Fibroblast of peridontal ligament (primary cell): ENCODE measurements around the gene CPNE5.
"Not testable (repeated sequence)": the region's sequence is repeated elsewhere in the genome, so short reads cannot be mapped to it uniquely, and the experiment has no call there.

Experiments
- DNase-seq: peaks from one replicate; pipeline ENCODE4 v3.0.0-alpha.2; 2010; ENCODE audit errors: extremely low read depth

Gene CPNE5

DNA sequence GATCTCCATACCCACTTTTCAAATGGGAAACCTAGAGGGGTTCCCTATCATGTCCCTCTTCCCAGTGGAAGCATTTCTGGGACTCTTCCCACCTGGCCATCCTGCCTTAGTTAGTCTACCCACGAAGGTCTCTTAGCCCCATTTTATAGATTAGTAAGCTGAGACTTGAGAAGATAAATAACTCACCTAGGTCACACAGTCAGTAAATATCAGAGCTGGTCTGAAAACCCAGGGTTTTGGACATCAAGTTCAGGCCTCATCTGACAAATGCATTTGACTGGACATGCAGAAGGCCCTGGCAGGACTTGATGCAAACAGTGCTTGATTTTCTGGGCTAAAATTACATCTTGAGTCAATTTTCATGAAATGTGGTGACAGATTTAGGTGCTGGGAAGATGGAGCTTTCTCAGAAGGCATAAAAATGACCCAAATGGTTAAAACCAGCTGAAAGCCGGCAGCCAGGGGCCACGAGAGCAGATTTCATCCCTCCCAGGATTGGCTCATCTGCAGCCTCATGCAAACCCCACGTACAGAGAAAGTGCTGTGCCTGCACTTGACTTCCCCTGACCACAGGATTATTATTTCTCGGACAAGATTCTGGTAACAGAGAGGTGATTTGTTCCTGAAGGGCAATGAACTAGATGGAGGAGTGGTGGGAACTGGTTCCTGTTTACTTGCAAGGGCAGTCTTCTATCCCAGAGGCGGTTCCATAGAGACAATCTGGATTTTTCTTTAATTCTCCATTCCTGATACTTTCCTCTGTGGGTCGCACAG lies 23.1 kb downstream of the CPNE5 start:
- DNase-seq, result no peak

DNA sequence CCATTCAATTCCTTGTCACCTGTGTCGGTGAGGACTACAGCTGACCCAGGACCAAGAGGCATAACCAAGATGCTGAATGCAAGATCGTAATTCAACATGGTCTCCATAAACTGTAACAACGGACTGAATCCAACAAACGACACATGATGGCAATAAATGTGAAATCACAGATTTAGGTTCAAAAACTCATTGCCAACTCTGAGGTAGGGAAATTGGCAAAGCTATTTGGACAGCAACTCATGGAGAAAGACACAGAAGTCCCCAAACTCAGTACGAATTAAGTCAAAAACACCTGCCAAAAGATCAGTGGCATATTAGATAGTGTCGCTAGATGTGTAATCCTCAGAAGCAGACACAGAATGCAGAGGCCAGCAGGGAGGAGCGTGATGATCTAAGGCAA lies 25.0 kb downstream of the CPNE5 start:
- no peak for DNase-seq

DNA sequence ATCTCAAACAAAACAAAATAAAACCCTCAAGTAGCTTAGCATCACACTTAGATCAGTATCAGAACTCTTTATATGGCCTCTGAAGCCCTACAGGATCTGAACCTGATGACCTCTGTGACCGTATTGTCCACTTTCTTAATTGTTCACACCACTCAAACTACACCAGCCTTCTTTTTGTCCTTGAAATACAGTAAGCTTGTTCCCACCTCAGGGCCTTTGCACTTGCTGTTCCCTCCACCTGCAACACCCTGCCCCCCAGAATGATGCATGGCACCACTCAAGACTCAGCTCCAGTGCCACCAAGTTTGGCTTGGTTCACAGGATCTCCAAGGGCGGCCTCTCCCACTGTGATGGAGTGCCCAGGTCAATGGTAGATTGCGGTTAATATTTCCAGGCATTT lies 25.7 kb downstream of the CPNE5 start:
- no peak for DNase-seq

DNA sequence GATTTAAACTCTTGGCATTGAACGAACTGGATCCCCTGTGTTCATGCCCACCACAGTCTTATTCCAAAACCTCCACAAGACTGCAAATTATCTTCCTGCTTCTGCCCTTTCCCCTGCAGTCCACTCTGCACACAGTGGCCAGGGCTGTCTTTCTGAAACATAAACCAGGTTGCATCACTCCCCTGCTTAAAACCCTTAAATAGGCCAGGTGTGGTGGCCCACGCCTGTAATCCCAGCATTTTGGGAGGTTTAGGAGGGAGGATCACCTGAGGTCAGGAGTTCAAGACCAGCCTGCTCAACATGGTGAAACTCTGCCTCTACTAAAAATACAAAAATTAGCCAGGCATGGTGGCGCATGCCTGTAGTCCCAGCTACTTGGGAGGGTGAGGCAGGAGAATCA lies 26.2 kb downstream of the CPNE5 start:
- DNase-seq, result not testable (repeated sequence)

DNA sequence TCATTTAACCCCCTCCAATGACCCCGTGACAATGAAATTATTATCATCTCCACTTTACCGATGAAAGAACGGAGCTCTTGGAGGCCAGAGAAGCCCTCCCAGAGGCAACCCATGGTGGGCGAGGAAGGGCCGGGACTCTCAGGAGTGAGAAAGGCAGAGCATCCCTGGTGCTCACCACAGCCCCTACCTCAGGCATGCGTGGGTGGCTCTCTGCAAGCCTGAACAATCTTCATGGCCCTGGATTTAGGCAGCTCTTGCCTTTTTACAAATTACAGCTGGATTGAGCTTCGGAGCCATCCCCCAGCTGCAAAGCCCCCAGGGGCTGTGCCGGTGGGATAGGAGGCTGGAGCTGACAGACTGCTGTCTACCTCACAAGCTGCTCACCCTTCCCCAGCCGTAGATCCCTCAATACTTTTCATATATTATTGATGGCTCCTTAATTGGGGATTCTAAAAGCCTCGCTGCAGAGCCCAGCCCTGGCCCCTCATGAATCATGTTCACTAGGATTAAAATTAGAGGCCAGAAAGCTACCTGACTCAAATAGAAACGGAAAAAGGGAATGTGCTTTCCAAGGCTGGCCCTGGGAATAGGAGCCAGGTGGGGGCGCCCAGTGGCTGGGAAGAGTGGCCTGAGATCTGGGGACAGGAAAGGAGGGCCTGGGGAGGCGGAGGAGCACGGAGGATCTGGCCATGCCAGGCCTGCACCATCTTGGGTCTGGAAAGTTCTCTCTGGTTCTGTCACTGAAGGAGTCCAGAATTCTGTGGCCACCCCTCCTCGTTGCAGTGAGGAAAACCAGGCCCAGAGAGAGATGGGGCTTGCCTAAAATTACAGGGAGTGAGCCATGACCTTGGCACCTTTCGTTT lies 29.1 kb downstream of the CPNE5 start:
- DNase-seq, result no peak

DNA sequence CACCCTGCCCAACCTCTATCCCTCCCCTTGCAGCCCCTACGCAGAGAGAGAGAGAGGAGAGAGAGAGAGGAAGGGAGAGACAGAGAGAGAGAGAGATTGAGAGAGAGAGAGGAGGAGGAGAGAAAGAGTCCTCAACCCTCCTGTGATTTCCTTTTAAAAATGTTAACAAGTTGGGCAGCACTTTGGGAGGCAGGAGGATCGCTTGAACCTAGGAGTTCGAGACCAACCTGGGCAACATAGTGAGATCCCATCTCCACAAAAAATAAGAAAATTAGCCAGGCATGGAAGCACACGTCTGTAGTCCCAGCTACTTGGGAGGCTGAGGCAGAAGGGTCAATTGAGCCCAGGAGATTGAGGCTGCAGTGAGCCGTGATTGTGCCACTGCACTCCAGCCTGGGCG lies 30.1 kb downstream of the CPNE5 start:
- DNase-seq, result no peak

DNA sequence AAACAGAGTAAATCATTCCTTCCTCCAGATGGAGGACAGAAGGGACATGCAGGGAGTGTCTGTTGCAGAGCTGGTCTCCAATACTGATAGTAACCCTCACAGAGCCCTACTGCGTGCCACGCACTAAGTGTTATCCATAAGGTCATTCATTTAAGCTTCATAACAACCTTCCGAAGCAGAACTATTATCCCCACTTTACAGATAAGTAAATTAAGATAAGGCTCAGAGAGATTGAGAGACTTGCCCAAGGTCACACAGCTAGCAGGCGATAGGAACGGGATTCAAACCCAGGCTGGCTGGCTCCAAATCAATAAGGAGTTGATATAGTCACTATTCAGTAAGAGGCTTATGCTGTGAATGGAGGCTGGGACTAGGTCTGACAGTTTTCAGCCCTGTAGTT lies 30.6 kb downstream of the CPNE5 start:
- no peak for DNase-seq

DNA sequence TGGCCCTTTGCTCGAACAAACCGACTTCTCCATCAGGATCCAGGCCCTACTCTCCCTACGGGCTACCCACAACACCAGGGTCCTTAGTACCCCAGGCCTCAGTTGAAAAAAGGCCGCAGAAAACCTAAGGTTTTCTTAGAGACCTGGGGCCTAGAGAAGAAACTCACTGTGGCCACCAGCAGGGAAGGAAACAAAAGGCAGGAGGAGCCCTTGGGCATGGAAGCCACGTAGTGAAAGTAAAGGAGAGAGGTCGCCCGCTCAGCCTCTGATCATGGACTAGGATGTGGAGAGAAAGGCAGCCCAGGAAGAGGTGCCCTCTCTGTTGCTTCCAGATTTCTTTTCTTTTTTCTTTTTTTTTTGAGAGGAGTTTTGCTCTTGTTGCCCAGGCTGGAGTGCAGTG lies 31.5 kb downstream of the CPNE5 start:
- no peak for DNase-seq

DNA sequence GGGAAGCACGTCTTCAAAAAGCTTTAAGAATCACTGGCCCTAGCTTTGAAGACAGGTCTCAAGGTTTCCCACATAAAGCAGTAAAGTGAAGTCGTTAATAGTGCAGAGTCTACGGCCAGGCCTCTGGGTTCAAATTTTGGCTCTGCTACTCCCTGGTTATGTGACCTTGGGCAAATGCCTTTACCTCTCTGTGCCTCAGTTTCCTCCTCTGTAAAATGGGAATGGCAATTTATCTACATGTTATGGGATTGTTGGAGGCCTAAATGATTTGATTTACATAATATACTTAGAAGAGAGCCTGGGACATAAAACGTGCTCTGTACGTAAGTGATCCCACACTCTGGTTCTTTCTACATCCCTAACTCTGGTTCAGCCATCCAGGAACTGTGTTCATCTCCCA lies 32.1 kb downstream of the CPNE5 start:
- no peak for DNase-seq

DNA sequence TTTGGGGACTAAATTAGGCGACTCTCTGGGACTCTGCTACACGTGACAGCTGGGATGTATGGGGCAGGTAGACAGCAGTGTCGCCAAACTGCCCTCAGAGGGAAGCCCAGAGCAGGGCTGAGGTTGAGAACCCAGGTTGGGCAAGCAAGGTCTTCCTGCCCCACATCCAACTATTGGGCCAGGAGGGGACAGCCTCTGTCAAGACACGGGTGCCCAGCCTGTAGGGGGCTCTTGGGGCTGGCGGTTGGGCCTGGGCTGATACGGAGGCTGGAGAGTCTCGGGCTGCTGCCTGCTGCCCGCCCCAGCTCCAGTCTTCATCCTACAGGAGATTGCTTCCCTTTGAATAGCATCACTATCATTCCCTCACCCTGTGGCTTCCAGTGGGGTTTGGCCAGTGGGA lies 33.3 kb downstream of the CPNE5 start:
- no peak for DNase-seq

DNA sequence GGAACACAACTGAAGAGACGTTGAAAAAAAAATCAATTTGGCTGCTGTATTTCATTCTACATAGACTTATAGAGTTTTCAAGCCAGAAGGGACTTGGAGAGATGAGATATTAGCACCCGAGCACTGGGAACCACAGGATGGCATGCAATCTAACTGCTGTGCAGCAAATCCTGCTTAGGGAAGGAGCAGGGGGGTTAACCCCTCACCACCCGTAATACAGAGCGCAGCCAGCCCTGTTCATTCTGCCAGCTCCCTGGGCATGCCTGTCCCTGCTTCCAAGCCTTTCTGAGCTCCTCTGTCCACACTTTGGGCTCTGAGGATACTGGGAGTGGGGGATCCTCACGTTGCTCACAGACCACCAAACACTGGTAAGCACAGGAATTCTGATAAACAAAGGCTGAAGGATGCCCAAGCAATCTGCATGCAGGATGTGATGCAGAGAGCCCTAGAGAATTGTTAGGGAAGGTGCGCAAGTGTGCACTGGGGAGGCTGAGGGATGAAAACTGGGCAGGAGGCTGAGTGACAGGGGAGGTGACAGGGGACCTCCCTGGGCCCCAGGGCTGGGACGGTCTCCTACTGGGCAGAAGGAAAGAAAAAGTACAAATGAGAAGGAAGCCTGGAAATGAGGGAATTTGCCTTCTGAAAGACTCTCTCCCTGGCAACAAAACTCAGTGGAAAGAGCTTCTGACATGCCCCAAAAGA lies 34.0 kb downstream of the CPNE5 start:
- DNase-seq, result no peak

DNA sequence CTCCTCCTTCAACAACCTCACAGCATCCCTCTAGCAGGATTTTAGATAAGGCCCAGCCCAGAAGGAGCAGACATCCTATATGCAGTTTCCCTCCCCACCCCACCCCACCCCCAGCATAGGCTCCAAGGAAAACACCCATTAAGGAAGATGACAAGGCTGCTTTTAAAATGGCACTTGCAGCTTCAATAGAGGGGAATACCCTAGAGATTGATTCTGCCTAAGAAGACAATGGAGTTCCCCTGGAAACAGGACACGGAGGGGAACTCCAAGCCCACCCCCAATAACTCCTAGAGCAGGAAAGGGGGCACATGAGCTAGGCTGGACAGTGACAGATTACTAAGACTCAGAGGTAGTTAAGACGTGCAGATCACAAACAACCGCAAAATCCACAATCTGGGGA lies 34.7 kb downstream of the CPNE5 start:
- no peak for DNase-seq

DNA sequence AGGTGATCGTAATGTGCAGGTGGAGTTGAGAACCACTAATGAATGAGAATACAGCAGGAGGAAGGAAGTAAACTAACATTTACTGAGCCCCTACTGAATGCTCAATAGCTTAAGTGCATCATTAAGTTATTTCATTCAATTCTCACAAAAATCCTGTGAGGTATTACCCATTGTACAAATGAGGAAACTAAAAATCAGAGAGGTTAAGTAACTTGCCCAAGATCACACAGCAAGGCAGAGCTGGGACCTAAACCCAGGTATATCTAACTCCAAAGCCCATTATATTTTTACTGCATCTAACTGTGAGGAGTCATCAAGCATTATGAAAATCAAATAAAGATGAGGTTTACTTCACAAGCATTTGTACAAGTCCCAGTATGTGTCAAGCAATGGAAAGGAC lies 35.3 kb downstream of the CPNE5 start:
- DNase-seq, result no peak

DNA sequence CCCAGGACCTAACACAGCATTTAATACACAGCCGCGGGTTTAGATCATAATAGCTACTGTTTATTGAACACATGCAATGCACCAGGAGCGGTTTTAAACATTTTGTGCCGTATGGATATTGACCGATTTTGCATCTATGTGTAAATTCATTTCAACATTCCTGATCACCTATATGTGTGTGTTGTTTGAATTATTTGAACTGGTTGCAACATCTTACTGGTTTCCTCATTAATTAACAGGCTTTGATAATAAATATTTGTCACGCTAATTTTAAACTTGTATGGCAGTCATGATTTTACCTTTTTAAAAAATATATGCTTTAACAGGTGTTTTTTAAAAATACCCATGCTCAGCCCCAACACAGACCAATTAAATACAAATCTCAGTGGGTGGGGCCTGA lies 35.8 kb downstream of the CPNE5 start:
- no peak for DNase-seq

DNA sequence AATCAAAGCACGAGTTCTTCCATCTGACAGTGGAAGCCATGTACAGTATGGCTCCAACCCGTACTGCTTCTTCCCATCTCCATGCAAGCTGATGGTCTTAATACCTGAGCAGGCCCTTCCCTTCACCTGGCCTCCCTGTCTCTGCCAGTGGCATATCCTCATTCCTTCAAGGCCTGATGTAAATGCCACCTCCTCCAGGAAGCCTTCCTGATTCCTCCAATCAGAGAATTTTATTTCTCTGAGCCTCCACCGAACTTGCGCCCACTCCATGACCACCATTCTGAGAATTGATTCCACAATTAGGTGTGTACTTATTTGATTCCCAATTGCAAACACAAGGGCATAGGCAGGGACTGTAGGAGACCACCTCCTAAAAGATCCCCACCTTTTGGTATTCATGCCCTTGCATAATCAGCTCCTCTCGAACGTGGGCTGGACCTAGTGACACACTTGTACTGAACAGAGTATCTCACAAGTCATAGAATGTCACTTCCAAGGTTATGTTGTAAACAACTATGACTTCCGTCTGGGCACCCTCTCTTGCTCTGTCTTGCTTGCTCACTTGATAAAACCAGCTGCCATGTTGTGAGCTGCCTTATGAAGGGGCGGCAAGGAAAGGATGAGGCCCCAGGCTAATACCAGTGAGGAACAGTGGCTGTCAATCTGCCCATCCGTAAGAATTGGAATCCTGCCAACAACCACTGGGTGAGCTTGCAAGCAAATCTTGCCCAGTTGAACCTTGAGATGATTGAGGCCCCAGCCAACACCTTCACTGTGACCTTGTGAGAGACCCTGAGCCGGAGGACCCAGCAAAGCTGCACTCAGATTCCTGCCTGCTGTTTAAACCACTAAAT lies 38.8 kb downstream of the CPNE5 start:
- no peak for DNase-seq

DNA sequence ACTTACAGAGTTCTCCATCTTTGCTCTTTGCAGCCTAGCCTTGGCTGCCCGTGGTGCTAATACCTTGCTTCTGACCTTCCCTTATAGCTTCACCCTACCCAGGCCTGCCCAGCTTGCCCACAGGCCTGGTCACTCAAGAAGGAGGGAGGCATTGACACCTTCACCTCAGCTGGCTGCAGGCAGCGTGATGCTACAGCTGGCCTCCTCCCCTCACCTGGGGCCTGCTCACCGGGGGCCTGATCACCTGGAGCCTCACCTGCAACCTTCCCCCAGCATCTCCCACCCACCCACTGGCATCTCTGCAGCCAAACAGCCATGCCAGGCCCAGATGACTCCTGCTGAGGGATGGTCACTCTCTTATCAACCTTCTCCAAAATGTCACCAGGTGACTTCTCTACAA lies 40.4 kb downstream of the CPNE5 start:
- no peak for DNase-seq

DNA sequence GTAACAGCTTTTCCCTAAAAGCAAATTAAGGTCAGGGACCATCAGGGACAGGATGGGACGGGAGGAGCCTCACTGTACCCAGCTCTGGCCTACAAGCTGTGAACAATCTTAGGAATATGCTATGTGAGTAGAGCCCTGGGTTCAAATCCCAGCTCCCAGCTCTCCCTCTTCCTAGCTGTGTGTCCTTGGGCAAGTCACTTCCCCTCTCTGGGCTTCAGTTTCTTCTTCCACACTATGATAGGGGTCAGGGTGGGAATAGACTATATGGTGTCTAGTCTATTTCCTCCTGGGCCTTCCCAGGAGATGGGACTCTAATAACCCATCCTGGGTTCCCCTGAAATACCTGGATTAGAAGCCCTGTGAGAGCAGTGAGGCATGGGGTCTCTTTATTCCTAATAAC lies 41.6 kb downstream of the CPNE5 start:
- no peak for DNase-seq

DNA sequence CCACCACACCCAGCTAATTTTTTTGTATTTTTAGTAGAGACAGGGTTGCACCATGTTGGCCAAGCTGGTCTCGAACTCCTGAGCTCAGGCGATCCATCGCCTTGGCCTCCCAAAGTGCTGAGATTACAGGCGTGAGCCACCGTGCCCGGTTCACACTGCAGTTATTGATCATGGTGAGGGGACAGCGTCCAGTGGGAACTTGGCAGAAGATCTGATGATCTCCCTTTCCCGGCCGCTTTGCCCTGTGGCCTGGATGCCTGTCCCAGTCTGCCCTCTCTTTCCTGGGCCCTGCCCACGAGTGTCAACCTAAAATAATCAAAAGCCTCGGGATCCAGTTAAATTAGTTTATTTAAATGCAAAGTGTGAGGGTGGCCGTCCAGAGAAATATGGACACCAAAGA lies 42.2 kb downstream of the CPNE5 start:
- no peak for DNase-seq

DNA sequence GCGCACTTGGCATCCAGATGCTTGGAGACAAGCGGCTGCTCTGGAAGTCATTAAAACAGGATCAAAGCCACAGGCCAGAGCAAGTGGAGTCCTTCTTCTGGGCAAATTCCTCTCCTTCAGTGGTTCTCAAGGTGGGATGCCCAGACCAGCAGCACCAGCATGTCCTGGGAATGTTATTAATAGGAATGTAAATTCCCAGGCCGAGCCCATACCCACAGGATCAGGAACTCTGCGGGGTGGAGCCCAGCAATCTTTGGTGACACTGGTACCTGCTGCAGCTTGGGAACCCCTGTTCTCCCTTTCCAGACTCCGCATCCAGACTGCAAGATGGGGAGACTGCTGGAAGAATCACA lies 44.6 kb downstream of the CPNE5 start:
- DNase-seq, result no peak

DNA sequence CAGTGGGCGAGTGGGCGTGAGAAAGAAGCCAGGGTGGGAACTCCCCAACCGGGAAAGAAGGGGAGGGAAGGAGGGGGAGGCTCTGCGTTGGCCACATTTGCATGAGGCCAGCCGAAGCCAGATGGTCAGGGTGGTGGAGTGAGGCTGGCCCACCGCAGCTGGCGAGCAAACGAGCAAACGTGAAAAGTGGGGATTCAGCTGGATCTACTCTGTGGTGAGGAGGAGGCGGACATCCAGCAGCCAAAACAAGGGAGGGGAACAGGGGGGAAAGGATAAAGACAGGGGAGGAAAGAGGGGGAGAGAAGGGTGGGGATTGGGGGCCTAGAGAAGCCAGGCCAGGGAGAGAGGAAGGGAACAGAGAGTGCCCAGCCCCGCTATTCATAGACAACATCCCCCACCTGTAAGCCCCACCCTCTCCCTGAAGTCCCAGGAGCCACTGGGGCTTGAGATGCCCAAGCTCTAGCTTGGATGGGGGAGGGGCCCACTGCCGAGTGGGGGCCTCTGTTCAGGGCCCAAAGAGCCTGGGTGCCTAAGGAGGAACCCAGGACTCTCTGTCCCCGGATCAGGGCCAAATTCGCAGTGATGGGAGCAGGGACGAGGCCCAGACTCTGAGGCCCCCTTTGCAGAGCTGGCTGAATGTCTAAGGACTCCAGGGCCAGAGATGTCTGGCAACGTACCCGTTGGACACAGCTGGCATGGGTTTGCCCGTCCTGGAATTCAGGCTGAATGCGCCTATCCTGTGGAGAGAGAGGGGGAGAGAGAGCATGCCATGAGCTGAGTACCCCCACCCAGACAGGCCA lies 45.1 kb downstream of the CPNE5 start:
- DNase-seq, result no peak

DNA sequence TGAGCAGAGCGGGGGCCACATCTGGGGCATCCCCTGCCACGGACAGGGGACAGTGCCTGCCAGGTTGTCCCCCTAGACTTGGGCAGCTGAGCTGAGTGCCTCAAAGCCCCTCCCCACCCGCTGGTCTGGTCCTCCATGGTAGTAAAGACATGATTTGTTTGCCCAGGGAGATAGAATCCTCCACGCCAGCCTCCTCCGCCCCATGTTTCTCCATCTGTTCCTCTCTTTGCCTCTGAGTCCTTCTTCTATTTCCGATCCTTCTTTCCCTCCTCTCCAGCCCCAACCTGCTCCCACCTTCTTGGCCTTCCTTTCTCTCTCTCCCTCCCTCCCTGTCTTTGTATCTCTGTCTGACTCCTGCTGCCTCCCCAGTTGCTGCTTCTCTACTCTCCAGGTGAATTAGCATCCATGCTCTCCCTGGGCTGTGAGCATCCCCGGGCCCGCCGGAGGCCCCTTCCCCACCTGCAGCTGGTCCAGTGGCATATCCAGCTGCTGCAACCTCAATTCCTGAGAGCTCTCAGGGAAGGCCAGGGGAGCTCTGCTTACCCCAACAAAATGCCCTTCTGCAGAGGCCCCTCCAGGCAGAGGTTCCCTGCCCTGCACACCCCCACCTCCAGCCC lies 45.8 kb downstream of the CPNE5 start:
- no peak for DNase-seq
